ENCODE measurements around the gene SPON2. TPM values are rescaled to one million over a fixed set of nuclear protein-coding genes. Genes with fewer than 3 reads are reported as not detected.
A peak's percentile ranks its signal among the peaks of the same experiment; 100 is the strongest.

The SPON2 gene
- total RNA-seq, 1 experiment from 2014 or later: 0.88 TPM

- in situ Hi-C loops (cut with HindIII; ENCODE audit: low pct_unique_long_range_greater_than_20kb, low sequenced_read_pairs): no loop called here
- no peak for DNase-seq (ENCODE audit: low read depth)
These were observed 25.9 kb upstream of the SPON2 start for GRCh38 chr4:1198098-1198844.

GRCh38 chr4:1196421-1197183, 24.2 kb upstream of the SPON2 start:
- no peak for DNase-seq (ENCODE audit: low read depth)
- in situ Hi-C loops (cut with HindIII; ENCODE audit: low pct_unique_long_range_greater_than_20kb, low sequenced_read_pairs): no loop called here

GRCh38 chr4:1195891-1196401, 23.6 kb upstream of the SPON2 start:
- no peak for DNase-seq (ENCODE audit: low read depth)
- in situ Hi-C loops (cut with HindIII; ENCODE audit: low pct_unique_long_range_greater_than_20kb, low sequenced_read_pairs): no loop called here

GRCh38 chr4:1195109-1195671, 22.8 kb upstream of the SPON2 start:
- no peak for DNase-seq (ENCODE audit: low read depth)
- in situ Hi-C loops (cut with HindIII; ENCODE audit: low pct_unique_long_range_greater_than_20kb, low sequenced_read_pairs): no loop called here

GRCh38 chr4:1194010-1194900, 21.9 kb upstream of the SPON2 start:
- DNase-seq (ENCODE audit: low read depth): no peak
- in situ Hi-C loops (cut with HindIII; ENCODE audit: low pct_unique_long_range_greater_than_20kb, low sequenced_read_pairs): no loop called here

- in situ Hi-C loops (cut with HindIII; ENCODE audit: low pct_unique_long_range_greater_than_20kb, low sequenced_read_pairs): no loop called here
These were observed 21.0 kb upstream of the SPON2 start for GRCh38 chr4:1193206-1194009.

GRCh38 chr4:1192493-1193205, 20.3 kb upstream of the SPON2 start:
- in situ Hi-C loops (cut with HindIII; ENCODE audit: low pct_unique_long_range_greater_than_20kb, low sequenced_read_pairs): no loop called here
- no peak for DNase-seq (ENCODE audit: low read depth)

More at GRCh38 chr4:1193206-1194009, 21.0 kb upstream of the SPON2 start:
- DNase-seq (ENCODE audit: low read depth): no peak

- DNase-seq (ENCODE audit: low read depth): peak; percentile 78
- in situ Hi-C loops (cut with HindIII; ENCODE audit: low pct_unique_long_range_greater_than_20kb, low sequenced_read_pairs): no loop called here
These were observed 19.7 kb upstream of the SPON2 start for GRCh38 chr4:1192091-1192492.

GRCh38 chr4:1191621-1192020, 19.2 kb upstream of the SPON2 start:
- in situ Hi-C loops (cut with HindIII; ENCODE audit: low pct_unique_long_range_greater_than_20kb, low sequenced_read_pairs): no loop called here
- DNase-seq (ENCODE audit: low read depth): no peak

- no peak for DNase-seq (ENCODE audit: low read depth)
These were observed 14.8 kb upstream of the SPON2 start for GRCh38 chr4:1187182-1187581.

GRCh38 chr4:1183985-1184773, 11.8 kb upstream of the SPON2 start:
- no peak for DNase-seq (ENCODE audit: low read depth)
- in situ Hi-C loops (cut with HindIII; ENCODE audit: low pct_unique_long_range_greater_than_20kb, low sequenced_read_pairs): no loop called here

More at GRCh38 chr4:1187182-1187581, 14.8 kb upstream of the SPON2 start:
- in situ Hi-C loops (cut with HindIII; ENCODE audit: low pct_unique_long_range_greater_than_20kb, low sequenced_read_pairs): no loop called here

GRCh38 chr4:1182313-1182712, 9.9 kb upstream of the SPON2 start:
- DNase-seq (ENCODE audit: low read depth): no peak
- in situ Hi-C loops (cut with HindIII; ENCODE audit: low pct_unique_long_range_greater_than_20kb, low sequenced_read_pairs): no loop called here

GRCh38 chr4:1180663-1181062, 8.3 kb upstream of the SPON2 start:
- in situ Hi-C loops (cut with HindIII; ENCODE audit: low pct_unique_long_range_greater_than_20kb, low sequenced_read_pairs): no loop called here
- no peak for DNase-seq (ENCODE audit: low read depth)

GRCh38 chr4:1179976-1180375, 7.6 kb upstream of the SPON2 start:
- DNase-seq (ENCODE audit: low read depth): no peak
- in situ Hi-C loops (cut with HindIII; ENCODE audit: low pct_unique_long_range_greater_than_20kb, low sequenced_read_pairs): no loop called here

- in situ Hi-C loops (cut with HindIII; ENCODE audit: low pct_unique_long_range_greater_than_20kb, low sequenced_read_pairs): no loop called here
- DNase-seq (ENCODE audit: low read depth): no peak
These were observed 6.7 kb upstream of the SPON2 start for GRCh38 chr4:1179089-1179441.

GRCh38 chr4:1178300-1179088, 6.1 kb upstream of the SPON2 start:
- in situ Hi-C loops (cut with HindIII; ENCODE audit: low pct_unique_long_range_greater_than_20kb, low sequenced_read_pairs): no loop called here

More at GRCh38 chr4:1178300-1179088, 6.1 kb upstream of the SPON2 start:
- DNase-seq (ENCODE audit: low read depth): no peak
